GM21447 (cell line): Measurements from ENCODE around the gene C4orf50.

ENCODE experiments used
- ATAC-seq: cut with Tn5 transposase; IDR thresholded peaks from one replicate; pipeline ENCODE4 v1.9.1; 2021; ENCODE audit not compliant: unreplicated experiment

The C4orf50 gene

DNA sequence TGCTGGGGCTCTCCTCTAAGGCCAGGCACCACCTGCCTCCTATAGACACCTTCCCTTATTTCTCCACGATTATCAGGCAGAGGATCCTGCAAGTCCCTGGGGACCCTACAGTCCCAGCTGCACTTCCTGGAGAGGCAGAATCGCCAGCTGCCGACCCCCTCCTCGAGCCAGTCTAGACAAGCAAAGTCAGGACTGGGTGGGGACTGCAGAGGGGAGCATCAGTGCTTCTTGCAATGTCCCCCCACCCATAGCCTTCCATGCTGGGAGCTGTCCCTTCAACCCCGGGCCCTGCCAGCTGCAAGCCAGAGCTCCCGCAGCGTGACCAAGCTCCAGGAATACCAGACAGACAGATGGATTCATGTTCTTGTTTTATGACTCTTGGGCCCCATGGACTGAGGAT lies 124.0 kb downstream of the C4orf50 start:
- ATAC-seq = no peak

GRCh38 chr4:5893591-5893990 lies 124.6 kb downstream of the C4orf50 start:
- no peak for ATAC-seq

GRCh38 chr4:5893004-5893580 lies 125.1 kb downstream of the C4orf50 start, which contains the start of gene CRMP1:
CRMP1 (minus strand) TSS chr4:5893086; CDS start chr4:5892969, 117 bp downstream.
- ATAC-seq = no peak

GRCh38 chr4:5892323-5893003 lies 125.8 kb downstream of the C4orf50 start:
- no peak for ATAC-seq

- no peak for ATAC-seq
These were observed 126.5 kb downstream of the C4orf50 start for GRCh38 chr4:5891563-5892322.

GRCh38 chr4:5890063-5890727 lies 128.0 kb downstream of the C4orf50 start:
- no peak for ATAC-seq

- ATAC-seq = no peak
These were observed 129.1 kb downstream of the C4orf50 start for GRCh38 chr4:5889002-5889696.

DNA sequence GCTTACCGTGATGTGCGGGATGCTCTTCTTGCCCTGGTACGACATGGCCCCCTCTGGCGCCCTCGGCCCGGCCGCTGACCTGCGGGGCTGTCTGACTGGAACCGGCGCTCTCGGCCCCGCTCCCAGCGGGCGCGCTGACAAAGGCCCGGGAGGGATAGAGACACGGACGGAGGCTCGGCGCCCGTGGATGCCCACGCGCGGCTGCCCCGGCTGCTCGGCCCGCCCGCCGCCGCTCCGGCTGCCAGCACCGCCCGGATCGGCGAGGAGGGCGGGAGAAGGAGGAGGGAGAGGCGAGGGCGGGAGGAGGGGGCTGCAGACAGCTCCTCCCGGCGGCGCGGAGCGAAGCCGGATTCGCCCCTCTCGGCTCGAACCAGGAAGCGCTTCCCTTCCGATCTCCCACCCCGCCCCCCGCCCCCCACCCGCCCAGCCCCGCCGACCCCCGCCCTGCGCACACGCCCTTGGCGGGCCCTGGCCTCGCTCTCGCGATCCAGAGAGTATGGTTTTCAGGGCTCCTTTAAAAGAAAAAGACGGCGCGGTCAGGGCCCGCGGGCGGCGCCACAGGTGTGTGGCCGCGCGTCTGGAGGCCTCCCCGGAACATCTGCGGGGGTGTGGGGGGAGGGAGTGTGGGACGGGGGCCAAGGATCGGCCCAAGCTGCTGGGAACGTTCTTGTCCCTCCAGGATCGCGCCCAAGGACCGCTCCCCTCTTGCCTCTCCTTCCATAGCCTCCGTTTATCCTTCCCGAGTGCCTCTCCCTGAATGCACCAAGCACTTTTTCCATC lies 129.8 kb downstream of the C4orf50 start:
- no peak for ATAC-seq

- no peak for ATAC-seq
These were observed 130.6 kb downstream of the C4orf50 start for GRCh38 chr4:5887361-5888221.

DNA sequence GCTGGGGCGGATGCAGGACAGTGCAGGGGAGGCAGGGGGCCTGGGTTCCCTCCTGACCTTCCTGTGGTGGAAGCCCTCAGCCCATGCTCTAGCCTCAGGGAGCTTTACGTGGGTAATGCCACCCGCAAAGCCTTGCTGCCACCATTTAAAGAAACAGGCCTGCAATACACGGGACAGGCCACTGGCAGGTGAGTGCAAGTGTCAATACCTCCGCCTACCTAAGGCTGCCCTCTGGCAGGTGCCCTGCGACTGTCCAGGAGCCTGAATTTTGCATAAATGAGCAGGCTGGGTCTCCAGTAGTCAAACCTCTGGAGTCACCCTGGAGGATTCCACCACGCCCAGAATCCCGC lies 131.2 kb downstream of the C4orf50 start:
- no peak for ATAC-seq

DNA sequence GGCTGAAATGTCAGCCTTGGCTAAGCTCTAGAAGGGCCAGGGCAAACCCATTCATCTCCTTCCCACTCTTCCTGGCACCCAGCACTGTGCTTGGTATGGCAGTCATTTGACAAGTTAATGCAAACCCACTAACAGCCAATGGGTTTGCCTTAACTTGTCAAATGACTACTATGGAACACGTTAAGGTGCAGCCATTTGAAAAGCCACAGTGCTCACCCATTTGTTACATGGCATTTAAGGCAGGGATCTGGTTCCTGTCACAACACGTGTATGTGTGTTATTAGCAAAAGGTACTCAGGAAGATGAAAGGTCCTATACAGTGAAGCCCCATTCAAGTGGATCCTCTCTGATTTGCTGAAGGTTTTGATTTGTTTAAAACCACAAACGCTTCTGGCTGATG lies 132.5 kb downstream of the C4orf50 start:
- ATAC-seq = no peak

DNA sequence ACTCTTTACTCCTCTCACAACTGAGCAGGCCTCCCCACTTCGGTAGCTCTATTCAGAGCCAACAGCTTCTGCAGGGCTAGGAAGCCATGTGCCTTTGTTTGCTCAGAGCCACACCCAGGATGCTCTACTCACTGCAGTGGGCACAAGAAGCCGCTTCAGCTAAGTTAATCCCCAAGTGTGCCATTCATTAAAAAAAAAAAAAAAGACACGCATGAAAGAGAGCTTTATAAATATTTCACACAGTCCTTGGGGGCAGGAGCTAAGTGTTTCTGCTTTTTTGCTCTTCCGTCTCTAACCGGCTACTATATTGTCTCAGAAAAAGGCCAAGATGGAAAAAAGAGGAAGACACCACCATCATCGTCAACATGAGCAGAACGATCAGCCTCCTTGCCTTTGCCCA lies 133.4 kb downstream of the C4orf50 start:
- no peak for ATAC-seq

DNA sequence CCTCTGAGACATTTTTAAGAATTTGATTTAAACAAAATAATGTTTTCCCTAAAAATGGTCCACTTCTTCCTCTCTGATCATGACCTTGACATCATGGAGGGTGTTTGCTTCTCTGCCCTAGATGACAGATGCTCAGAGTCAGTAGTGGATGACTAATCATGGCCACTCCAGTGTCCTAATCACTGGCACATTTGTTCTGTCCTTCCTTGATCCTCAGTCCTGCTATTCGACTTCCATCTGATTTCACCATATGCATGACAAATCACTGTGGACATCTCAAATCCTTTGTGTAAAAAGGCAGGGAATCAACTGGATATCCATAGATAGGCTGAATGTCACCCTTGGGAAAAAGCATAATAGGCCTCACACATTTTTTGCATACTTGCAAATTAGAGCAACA lies 134.3 kb downstream of the C4orf50 start:
- ATAC-seq = no peak

DNA sequence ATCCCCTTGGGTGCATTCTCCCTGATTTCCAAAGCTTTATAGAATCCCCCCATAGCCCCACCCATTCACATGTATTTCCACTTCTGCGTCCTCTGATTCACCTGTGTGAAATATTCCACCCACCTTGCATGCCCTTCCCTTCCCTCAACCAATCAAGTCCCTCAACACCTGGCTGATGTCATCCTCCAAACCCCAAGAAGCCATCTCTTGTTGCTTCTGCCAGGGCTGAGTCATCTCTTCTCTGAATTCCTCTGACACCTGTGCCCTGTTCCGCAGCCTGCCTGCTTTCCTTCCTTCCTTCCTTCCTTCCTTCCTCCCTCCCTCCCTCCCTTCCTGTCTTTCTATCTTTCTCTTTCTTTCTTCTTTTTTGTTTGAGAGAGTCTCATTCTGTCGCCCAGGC lies 135.3 kb downstream of the C4orf50 start:
- ATAC-seq = no peak

- ATAC-seq = no peak
These were observed 136.9 kb downstream of the C4orf50 start for GRCh38 chr4:5881340-5881739.

GRCh38 chr4:5878359-5878758 lies 139.9 kb downstream of the C4orf50 start:
- no peak for ATAC-seq

DNA sequence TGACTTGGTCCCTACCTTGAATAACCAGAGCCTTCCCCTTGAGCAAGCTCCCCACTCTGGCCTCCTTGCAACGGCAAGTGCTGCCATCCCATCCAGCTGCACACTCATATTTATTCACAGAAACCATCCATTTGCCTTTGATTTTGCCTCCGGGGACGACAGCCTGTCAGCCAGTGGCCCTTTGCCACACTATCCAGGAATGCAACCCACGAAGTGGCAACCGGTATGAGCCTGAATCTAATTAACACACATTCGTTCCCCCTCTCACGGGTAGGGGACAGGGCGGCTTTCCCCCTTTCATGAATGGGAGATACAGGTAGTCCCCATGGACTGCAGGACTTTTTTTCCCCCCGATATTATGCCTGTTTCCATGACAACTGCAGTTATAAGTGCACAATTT lies 140.8 kb downstream of the C4orf50 start:
- no peak for ATAC-seq

GRCh38 chr4:5874811-5875449 lies 143.3 kb downstream of the C4orf50 start:
- ATAC-seq = no peak

DNA sequence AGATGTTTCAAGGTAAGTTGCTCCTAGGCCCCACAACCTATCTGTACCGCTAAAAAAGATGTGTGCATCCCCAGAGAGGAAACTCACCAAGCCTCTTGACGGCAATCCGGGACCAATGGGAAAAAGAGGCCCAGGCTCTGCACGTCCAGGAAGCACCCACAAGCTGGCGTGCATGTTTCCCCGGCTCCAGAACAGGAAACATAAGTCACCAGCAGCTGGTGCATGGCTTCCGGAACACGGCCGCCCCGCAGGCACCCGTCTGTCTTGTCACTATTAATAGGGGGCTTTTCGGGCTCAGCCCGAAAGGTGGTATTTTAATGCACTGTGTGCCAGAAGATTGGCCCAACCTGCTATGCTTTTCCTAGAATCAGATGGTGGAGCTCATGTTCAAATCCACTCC lies 147.5 kb downstream of the C4orf50 start:
- no peak for ATAC-seq
